Activated CD8-positive, alpha-beta memory T cell treated with anti-CD3 and anti-CD28 coated beads for 48 hours (primary cell): ENCODE results near the gene NFIB.

Experiments
- DNase-seq, 3 experiments: peaks; one replicate each; pipeline ENCODE4 v3.0.0-alpha.2; 2020; ENCODE audit warnings: low read depth in 2 of 3, low spot score in 2 of 3

NFIB gene

GRCh38 chr9:14345354-14346230 lies 31.7 kb upstream of the NFIB start:
- no peak for DNase-seq

DNA sequence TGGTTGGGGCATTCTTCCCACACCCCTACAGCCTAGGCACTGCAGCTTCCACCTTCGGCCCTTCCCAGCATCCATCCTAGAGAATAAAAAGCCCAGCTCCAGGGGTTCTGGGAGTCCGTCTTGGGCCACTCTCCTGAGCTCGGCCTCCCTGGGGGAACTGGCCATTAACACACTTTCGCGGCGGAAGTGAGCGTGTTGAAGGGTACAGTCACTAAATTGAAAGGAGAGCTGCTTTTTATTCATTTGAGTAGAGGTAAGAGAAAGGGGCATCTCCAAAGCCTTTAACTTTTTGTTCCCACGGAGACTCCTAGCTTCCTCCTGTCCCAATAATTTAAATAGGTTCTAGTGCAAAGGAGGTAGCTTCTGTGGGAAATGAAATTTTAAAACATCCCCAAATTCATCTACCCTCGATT lies 31.0 kb upstream of the NFIB start:
- DNase-seq = no peak

DNA sequence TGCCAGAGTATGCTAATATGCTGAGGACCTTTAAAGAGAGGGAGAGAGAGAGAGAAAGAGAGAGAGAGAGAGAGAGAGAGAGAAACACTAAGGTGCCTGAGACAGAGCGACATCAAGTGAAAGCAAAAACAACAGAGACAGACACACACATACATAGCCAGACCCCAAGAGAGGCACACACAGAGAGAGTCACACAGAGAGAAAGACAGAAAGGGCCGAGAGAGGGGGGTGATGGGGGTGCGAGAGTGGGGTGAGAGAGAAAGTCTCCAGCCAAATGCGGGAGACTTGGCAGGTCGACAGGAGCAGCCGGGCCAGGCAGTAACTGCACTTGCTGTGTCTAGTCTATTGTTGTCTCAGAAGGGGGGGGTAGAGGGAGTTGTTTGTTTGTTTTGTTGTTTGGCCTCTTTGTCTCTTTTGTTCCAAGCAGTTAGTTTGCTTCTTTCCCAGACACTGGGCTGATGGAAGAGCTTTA lies 30.1 kb upstream of the NFIB start:
- no peak for DNase-seq

GRCh38 chr9:14343261-14344031 lies 29.5 kb upstream of the NFIB start:
- DNase-seq = no peak

GRCh38 chr9:14342736-14343135 lies 28.8 kb upstream of the NFIB start:
- no peak for DNase-seq

DNA sequence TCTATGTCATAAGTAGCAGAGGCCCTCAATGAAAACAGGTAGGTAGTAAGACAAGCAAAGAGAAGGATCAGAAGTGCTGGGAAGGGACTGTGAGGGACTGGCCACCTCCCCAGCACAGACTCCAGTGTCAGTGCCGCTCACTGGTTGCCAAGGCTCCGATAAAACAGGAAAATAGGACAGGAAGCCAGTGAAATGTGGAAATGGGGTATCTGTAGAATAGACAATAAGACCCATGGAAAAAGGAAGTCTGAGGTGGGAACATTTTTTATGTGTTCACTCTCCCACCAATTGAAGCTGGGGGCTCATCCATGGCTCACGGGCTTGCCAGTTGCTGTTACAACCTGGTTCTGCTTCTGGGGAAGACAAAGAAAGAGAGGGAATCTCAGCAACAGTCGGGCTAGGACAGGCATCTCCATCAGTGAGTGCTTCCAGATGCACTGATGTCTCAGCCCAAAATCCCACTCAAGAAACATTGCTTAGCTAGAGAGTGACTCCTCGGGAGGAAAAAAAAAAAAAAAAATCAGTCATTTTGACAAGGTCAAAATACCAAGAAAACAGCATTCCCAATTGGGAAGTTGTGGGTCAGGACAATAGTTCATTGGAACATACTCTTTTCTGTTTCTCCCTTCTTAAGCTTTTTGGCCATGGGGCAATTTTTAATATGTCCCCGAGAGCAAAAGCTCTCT lies 27.6 kb upstream of the NFIB start:
- DNase-seq = no peak

DNA sequence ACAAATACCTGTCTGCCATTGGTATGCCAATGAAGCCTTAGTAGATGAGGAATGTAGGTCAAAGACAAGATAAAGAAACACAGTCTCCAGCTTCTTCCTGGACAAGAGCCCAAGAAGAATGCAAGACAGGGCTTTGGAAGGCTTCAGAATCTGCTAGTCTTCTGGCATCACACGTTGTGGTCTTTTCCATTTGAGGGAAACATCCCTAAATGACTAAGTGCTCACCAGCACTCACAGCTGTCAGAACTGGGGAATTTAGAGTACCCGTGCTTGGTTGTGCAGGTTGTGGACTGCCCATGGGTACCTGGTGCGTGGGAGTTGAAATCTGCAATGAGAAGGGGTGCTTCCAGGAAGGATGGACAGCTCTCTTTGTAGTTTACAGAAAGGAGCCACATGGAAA lies 27.1 kb upstream of the NFIB start:
- DNase-seq = no peak

DNA sequence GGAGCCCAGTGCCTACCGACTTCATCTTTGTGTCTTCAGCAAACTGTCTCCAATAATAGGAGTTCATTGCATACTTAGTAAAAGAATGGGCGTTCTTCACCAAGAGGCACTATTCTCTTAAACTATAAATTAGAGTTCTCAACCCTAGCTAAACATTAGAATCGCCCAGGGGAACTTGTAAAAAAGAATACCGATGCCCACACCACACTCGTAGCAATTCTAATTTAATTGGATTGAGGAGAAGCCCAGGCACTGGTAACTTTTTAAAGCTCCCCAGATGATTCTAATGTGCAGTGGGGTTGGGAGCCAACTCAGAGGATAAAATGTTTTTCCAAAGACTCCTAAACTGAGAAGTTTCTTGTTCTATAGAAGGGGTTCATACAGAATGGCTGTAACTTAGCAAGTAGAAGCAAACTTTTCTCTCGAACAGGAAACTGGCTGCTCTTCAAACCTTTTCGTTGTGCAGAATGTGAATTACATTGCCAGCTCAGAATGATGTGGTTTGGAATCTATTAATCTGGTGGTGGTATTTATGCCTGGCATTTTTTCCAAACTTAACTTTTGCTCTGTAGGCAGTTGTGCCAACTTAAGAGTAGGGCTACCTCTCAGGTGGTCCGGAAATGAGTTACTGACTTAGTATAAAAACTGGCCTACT lies 26.4 kb upstream of the NFIB start:
- DNase-seq = no peak

DNA sequence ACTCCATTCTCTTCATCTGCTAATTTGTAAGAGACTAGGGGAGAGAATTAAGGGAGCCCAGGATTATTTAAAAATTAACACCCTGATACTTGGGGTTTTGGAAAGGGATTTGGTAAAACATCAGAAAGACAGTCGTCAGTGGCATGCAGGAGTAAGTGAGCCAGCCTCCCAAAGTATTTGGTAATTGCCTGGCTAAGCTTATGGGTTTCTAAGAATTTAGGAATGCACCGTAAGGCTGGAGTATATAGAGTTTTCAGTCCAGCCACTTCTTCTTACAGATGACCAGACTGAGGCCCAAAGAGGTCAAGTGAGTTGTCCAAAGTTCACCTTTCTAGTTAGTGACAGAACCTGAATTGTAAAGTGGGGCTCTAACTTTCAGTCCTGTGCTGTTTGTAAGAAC lies 25.8 kb upstream of the NFIB start:
- DNase-seq = no peak

DNA sequence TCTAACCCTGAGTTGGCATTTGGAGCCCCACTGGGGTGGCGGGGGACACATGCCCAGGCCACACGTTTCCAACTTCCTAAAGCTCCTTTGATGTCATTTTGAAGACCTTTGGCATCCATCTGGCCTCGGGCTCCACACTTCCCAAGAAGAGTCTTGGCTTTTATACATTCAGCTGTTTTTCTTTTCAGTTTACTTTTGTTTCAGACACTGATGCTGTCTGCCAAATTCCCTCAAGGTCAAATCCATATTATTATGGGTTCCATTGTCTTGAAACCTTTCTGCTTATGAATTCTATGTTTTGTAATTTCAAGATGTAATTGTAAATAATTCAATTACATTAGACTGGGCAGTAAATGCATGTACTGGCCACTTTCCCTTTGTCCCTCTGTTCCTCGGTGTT lies 23.7 kb upstream of the NFIB start:
- no peak for DNase-seq

DNA sequence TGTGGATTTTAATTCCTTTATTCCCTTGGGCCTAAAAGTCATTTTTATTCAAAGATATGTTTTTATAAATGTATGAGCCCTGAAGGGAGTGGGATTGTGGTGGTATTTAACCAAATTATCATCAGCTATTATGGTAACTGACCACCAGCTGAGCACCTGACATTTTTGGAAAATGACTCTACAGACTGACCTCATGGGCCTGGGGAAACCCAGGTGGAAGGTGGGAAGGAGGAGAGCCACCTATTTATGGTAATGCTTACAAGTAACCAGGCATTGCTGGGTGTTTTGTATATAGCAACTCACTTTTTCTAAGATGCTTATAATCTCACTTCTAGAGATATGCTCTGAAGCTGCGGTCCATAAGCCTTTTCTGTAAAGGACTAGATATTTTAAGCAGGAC lies 22.3 kb upstream of the NFIB start:
- no peak for DNase-seq

DNA sequence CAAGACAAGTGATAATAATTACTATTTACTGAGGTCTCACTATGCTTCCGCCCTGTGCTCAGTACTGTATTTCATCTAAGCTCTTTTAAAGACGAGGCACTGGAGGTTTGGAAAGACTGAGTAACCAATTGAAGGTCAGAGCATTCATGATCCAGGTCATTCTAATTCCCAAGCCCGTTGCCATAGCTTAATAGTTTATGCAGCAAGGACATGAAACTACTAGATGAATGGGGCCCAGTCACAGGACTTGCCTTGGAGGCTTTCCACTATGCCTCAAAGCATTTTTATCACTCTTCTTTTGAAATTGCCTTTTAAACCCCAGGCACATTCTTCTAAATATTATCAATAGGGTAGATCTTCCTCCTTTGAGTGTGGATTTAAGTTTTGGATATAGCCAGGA lies 17.2 kb upstream of the NFIB start:
- no peak for DNase-seq

DNA sequence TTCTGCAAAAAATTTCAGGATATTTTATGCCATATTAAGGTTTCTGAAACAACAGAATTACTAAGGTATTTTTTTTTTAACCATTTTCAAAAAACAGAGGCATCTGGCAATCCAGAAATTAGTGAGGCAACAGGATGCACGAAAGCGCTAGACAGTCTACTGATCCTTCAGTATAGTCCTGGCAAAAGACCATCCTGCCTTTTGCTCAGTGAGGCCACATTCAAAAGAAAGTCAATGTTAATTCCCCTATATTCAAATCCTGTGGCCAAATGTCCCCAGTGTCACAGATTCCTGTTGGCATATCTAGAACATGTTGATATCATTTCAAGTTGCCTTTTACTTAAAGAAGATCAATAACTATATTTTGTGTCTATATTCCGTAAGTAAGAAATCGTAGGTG lies 13.1 kb upstream of the NFIB start:
- no peak for DNase-seq

DNA sequence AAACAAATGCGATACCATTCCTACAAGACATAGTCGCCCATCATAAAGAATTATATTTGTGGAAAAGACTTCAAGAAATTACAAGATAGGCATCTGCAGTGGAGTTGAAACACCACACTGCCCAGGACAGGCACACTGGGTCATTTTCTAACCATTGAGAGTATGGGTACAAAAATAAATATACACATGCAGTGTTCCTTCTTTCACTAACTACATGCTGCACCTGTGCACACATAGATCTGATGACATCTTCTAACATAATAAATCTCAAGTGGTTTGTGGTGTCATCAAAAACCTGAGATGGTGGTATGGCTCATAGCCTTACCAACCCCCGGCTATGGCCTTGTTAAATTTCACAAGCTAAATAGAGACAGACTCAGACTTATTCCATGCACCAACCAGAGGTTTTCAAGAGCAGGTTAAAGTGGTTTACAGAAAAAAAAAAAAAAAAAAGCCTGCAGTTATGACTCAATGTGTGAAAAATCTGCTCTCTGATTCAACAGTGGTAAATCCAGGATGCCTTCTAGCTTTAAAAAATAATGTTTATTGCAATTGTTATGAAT lies 12.4 kb upstream of the NFIB start:
- no peak for DNase-seq

DNA sequence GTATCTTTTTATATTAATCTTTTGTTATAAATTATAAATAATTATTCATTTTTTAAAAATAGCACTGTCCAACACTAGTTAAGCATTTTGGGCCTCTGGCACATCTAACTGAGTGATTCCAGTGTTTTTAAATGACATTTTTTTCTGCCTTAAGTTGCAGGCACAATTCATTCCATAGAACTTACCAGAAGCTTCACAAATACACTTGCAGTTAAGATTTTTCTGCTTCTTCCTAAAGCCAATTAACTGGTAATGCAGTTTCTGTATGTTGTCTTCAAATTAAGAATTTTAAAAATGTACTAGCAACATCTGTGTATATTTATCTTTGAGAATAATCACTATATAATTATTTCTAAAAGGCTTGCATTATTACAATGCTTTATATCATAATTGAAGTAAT lies 11.2 kb upstream of the NFIB start:
- DNase-seq = no peak

DNA sequence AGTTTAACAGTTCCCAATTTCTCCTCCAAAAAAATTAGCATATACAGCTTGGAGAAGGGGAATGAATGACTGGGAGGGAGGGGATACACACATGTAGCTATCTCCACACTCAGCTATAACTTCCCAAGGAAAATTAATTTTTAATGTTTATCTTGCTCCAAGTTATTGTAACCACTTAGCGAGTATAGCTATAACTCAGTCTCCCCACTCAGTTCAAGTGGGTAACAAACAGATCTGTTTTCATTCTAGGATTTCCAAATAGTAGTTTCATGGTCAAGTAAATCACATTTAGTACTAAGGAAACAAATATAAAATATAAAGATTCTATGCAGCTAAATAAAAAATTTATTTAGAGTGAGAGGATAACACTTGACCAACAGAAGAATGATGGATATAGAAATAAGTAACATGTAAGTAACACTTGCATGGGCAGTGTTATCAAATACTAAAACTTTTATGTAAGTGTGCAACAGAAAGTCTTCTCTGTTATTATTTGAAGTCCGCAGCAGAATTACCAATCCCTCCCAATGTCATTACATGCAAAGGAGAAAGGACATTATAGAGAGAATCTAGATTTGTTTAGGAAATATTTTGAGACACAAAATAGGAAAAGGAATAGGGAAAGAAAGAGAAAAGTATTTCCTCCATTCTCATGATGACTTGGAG lies 10.2 kb upstream of the NFIB start:
- DNase-seq = no peak

- DNase-seq = no peak
Observed at GRCh38 chr9:14323083-14323971, 9.4 kb upstream of the NFIB start.

- DNase-seq = peak; percentile 44 to 62 (median 48)
Observed at GRCh38 chr9:14322211-14323082, 8.5 kb upstream of the NFIB start.
